Stimulated activated CD8-positive, alpha-beta memory T cell treated with anti-CD3 and anti-CD28 coated beads, Interleukin-15, amount 100 ng/mL, for 4 hours (primary cell): ENCODE measurements around the gene CDK5RAP2.
A peak's percentile ranks its signal among the peaks of the same experiment; 100 is the strongest.
"Not testable (repeated sequence)": the region's sequence is repeated elsewhere in the genome, so short reads cannot be mapped to it uniquely, and the experiment has no call there.

ENCODE experiments used
- DNase-seq, 2 donors: peaks; one replicate each; pipeline ENCODE4 v3.0.0-alpha.2; 2020; ENCODE audit warnings: low read depth in 2 of 2

Gene CDK5RAP2

DNA sequence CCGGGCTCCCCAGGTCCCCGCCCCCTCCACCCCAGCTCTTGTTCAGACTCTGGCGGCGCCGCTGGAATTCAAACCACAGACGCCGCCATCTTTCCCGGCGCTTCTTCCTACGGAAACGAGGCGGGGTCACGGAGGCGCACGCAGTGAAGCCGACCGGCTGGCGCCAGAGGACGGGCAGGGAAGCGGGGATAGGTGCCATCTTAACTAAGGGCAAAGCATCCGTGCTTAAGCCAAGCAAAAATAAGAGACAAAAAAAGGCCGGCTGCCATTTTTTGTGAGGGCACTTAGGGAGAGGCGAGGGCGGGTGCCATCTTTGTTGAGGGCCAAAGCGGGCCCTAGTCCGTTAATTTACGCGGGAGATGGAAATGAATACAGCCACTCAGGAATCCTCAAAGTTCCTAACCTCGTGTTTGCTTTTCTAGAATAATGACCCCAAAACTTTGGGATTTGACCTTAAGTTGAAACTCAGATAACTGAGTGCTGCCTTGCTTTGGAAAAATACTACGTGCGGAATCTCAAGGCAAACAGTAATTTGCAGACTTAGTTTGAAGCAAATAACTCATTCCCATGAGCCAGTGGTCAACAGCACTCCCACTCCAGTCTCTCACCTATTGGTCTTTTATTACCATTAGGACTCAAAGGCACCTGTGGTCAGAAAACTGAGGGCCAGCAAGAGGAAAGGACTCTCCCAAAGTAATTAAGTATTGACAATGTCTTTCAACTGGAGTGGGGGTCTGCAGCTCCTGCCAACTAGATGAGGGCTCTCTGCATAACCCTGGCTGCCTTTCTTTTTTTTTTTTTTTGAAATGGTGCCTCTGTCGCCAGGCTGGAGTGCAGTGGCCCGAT lies at the start of gene CDK5RAP2:
TSS of gene CDK5RAP2 (minus strand) at position 117 of the 846 bp plus-strand sequence. CDS start 189 bp downstream, outside the sequence.
- DNase-seq = peak; percentile 78 to 87

DNA sequence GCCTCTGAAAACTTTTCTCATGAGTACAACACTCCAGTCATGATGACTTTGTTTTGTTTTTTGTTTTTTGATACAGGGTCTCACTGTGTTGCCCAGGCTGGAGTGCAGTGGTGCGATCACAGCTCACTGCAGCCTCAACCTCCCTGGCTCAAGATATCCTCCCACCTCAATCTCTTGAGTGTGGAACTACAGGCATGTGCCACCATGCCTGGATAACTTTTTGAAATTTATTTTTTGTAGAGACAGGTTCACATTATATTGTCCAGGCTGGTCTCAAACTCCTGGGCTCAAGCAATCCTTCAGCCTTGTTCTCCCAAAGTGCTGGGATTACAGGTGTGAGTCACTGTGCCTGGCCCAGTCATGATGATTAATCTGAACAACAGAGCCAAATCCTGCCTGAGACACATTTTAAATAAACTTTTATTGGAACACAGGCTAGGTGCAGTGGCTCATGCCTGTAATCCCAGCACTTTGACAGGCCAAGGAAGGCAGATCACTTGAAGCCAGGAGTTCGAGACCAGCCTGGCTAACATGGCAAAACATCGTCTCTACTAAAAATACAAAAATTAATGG lies 49.0 kb upstream of the CDK5RAP2 start:
- DNase-seq = not testable (repeated sequence)

DNA sequence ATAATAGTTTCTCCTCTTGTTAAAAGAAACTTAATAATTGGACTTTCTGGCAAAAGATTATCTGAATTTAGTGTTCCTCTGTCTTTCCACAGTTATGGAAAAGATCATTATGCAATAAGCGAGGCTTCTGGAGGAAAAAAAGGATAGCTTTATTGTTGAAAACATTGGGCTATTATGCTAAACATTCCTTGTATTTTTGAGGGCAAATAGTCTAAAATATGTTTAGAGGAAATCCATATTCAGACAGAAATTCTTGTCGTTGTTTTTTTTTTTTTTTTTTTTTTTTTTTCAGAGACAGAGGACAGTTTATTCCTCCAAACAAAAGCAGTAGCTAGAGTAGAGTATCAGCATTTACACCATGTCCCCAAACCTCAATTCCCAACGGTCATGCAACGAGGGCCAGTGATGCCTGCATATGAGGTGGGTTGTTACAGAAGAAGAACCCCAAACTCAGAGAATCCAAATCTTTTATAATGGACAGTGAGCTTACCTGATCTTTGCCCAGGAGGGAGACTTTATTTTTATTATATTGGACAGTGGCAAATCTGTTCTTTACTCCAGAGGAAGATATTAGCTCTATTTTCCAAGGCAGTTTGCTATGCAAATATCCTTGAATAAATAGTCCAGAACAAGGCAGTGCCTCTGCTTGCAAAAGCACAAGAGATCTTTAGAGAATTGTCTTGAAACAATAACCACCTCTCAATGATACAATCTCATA lies 48.4 kb upstream of the CDK5RAP2 start:
- no peak for DNase-seq

DNA sequence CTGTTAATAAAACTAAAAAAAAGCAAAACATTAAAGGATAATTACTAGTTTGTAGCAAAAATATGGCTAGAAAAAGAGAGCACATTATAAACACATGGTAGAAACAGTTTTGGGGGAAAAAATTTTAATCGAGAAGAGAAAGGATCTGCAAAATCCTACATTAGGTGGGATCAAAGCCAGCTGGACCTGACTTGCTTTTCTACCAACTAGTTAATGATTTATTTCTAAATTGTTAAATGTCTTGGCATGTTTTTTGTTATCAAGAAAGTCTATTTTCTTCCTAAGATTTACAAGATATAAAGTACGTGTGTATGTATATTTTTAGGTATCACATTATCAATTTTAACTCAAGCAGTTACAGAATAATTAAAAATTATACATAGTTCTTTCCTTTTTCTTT lies 47.1 kb upstream of the CDK5RAP2 start:
- DNase-seq = no peak

DNA sequence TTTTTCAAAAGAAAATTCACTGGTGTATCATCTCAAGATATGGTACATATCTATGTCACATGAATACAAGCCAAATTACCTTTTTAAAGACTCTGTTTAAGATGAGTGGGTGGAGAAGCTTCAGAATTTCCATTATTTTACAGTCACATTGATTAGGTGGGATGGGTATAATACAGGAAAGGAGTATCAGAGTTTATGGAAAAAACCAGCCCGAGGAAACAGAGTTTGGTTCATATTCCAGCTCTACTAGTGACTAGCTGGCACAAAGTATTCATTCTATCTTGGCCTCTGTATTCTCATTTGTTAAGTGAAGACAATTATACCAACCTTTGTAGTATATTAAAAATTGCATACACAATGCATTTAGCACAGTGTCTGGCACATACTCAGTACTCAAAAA lies 46.5 kb upstream of the CDK5RAP2 start:
- no peak for DNase-seq

DNA sequence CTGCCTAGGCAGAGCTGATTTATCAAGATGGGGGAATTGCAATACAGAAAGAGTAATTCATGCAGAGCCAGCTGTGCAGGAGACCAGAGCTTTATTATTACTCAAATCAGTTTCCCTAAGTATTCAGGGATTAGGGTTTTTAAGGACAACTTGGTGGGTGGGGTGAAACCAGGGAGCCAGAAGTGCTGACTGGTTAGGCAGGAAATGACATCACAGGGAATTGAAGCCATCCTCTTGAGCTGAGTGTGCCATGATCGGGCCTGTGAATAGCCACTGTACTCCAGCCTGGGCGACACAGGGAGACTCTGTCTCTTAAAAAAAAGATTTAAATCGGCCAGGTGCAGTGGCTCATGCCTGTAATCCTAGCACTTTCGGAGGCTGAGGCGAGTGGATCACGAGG lies 45.3 kb upstream of the CDK5RAP2 start:
- DNase-seq = no peak

DNA sequence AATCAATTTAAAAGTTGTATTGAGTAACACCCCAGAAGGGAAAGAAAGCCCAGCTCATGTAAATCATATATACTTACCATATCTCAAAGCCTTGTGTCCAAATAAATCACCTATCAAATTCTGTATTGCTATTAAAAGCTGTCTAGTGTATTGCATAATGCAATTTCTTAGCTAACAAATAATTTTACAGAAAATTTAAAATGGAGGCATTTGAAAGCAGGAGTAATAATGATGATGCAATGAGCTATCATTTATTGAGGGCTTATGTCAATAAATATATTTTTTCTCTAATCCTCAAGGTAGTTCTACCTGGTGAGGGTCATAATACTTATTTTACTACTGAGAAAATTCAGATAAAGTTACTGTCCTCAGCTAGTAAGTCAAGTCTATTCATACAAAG lies 42.8 kb upstream of the CDK5RAP2 start:
- no peak for DNase-seq

DNA sequence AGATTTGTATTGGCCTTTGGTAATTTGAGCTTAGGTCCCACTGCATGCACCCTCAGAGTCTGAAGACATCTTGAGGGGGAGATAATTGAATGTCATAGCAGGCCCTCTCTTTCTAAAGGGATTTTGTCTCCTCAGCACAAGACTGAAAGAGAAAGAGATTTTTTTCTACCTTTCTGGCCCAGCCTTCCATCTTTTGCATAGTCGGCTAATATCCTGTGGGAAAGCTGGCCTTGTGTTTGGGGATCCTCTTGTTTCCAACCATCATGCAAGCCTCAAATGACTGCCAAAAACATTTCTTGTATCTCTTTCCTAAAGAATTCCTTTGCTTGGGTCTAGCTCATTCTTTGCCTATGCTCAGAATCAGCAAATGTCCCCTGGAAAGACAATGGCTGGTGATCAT lies 42.0 kb upstream of the CDK5RAP2 start:
- no peak for DNase-seq

DNA sequence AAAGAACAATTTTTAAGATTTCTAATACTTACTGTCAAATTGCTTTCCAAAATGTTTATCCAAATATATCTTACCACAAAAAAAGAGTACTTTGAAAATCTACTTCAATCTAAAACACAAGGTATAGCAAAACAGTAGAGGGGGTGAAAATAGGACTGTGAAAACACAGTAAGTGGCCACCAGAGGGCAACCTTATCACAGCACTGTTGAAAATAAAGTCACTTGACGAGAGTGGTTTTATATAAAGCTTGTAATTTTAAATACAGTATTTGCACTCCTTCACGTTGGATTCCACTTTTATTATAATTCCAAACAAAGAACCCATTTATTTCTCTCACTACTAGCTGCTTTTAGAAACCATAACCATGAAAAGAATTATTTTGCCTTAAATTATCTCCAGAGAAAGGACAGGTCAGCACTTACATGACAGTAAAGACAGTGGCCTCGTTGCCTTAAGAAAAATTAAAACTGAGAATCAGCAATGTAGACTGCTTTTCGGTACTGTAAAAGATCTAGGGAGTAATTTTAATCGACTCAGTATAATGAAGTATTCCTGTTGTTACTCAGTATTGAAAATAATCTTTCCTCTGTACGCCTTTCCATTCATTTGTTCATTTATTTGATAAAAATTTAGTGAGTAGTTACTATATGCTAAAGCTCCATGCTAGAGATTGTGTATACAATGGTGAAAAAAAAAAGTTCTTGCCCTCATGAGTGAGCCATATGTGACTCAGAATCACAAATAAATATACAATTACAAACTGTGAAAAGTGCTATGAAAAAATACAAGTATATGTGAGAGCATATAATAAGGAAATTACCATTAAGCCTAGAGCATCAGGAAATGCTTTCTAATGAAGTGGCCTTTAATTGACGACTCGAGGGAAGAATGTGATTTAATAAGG lies 40.0 kb upstream of the CDK5RAP2 start:
- DNase-seq = peak; percentile 6 to 27

DNA sequence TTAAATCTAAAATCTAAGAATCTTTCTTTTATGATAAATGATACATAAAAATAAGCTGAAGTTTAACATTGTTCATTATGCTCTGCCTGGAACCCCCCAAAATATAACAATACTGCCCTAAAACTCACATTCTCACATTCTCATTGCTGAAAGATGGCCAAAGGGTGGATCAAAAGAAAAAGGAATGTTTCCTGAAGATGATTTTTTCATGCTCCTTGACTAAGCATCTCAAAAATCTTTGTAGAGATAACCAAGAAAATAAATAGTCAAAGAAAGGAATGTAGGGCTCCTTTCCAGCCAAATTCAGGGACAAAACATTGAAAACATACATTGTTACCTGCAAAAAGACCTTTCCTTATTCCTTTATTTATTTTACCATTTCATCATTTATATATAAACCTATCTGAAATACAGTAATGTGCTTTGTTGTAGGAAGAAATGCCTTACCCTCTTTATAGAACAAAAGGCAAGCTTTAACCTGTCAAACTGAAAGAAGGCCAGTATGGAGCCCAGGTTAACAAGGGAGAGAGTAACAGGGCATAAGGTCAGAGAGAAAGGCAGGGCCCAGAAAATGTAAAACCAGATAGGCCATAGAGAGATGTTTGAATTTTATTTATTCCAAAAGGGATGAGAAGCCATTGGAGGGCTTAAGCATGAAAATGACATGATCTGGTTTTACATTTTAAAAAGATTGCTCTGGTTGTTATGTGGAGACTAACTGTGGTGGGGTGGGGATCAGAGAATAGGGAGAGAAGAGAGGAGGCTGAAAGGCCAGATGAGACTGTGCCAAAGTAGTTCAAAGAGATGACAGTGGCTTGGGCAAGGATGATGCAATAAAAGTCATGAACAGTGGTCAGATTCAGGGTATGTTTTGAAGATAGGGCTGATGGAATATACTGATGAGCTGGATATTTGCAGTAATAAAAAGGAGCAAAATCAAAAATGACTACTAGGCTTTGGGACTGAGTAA lies 37.3 kb upstream of the CDK5RAP2 start:
- DNase-seq = no peak

DNA sequence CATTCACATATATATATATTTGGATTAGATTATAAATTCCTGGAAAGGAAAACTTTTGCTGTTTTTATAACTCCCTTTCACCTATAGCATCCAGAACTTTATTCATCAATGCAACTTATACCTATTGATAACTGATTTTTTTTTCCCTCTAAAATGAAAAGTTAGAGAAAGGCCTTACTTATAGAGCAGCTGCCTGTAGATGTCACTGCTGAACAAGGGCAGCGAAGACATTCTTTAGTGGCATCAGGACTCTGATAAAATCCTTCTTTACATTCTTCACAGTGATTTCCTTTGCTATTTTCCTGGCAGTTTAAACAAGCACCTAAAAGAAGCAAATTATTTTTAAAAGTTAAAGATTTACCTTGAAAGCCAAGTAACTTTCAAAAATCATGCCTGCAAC lies 32.3 kb upstream of the CDK5RAP2 start:
- no peak for DNase-seq

DNA sequence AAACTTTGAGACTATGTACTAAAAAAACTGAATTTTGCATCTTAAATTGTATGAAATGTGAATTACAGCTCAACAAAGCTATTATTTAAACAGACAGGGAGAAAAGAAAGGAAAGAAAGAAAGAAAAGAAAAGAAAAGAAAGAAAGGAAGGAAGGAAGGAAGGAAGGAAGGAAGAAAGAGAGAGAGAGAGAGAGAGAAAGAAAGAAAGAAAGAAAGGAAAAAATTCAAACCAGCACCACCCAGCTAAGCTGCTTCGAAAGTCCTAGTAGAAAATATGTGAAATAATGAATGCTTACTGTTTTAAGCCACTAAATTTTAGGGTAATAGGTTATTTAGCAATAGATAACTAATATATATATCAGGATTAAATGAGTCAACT lies 31.7 kb upstream of the CDK5RAP2 start:
- no peak for DNase-seq

DNA sequence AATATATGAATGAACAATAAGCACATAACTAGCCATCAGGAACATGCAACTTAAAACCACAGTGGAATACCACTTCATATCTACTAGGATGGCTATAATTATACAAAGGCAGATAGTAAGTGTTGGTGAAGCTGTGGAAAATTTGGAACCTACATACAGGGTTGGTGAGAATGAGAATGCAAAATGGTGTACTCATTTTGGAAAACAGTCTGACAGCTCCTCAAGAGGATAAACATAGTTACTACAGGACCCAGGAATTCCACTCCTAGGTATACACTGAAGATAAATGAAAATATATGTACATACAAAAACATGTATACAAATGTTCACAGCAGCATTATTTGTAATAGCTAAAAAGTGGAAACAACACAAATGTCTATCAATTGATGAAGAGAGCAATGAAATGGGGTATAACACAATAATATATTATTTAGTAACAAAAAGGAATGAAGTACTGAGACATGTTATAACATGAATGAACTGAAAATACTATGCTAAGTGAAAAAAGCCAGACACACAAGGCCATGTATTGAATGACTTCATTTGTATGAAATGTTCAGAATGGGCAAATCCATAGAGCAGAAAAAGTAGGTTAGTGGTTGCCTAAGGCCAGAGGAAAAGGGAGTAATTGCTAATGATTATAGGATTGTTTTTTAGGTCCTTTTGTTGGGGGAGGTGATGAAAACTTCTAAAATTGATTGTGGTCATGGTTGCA lies 31.2 kb upstream of the CDK5RAP2 start:
- DNase-seq = no peak

DNA sequence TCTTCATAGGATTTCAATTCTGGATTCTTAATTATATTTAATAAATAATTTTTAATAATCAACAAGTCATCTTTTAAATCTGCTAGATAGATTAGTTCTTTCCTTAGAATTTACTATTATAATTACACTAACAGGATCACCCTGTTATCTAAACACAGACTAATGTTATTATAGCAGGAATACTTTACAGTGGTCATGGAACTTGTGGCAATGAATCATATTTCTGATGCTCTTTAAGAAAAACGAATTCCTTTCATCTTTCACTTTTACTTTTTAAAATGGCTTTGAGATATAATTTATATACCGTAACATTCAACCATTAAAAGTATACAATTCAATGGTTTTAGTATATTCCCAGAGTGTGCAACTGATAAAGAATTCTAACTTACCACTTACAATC lies 29.7 kb upstream of the CDK5RAP2 start:
- DNase-seq = no peak

DNA sequence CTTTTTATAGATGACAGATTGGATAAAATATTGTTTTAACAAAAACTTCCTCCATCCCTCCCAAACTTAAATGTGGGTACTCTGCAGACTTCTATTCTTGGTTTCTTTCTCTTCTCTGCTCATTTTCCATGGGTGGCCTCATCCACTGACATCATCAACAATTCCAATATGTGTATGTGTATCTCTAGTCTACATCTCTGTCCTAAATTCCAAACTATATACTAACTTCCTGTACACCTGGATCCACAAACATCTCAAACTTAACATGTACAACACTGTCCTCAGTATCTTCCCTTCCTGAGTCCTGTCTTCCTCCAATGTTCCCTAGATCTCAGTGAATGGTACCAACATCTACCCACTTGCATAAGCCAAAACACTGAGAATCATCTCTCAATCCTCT lies 28.5 kb upstream of the CDK5RAP2 start:
- no peak for DNase-seq

DNA sequence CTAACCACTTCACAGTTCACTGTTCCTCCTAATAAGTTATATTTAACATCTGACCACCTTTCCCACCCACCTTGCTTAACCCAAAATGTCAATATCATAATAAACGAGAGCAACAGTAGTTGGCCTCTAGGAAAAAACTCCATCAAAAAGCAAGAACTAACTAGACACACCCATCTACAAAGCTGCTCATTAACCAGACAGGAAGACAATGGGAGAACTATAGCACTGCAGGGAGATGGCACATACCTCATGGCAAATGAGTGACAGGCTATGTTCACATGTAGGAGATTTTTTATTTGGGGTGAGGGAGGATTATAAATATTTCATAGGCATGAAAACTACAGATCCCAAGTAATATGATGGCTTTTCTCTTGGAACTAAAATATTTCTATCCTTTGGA lies 23.6 kb upstream of the CDK5RAP2 start:
- DNase-seq = no peak

DNA sequence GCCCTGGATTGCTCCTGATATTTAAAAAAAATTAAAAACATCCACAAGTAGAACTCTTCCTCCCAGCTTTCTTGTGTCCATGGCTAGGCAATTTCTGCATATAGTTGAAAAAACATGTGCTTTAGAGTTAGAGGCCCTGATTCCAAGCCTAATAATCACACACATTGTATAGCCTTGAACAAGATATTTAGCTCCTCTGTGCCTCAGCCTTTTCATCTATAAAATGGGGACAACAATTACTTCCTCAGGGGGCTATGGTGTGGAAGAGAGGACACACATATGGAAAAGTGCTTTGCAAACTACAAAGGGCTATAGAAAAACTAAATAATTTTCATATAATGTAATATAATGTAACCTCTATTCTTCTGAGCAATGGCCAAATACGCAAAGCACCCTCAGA lies 23.0 kb upstream of the CDK5RAP2 start:
- DNase-seq = no peak

DNA sequence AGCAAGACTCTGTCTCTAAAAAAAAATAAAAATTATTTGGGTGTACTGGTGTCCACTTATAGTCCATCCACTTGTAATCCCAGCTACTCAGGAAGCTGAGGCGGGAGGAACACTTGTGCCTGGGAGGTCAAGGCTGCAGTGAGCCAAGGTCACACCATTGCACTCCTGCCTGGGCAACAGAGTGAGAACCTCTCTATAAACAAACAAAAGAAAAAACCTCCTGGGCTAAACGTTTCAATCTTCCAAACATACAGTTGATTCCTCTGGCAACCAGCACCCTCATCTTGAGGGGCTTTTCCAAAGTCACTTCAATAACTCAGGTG lies 13.9 kb upstream of the CDK5RAP2 start:
- DNase-seq = no peak

DNA sequence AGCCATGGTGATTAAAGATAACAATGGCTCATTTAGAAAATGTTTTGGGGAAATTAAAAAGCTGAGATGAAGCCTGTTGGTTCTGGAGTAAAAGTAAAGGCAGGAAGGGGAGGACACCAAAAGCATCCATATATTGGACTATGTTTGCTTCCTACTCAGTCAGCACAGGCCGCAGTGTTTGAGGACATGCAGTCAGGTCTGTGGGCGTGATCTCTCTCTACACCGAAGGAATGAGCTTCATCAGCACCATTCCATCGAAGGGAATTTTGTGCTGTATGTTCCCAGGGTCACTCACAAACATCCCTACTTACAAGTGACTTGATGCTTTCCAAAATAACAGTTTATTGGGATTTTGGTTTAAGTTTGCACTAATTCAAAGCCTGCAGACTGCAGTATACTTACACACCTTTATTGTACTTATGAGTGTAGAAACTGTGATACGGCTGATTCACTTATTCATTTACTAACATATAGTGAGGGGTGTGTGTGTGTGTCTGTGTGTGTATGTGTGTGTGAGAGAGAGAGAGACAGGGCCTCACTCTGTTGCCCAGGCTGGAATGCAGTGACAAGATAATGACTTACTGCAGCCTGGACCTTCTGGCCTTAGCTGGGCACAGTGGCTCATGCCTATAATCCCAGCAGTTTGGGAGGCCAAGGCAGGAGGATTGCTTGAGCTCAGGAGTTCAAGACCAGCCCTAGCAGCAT lies 13.4 kb upstream of the CDK5RAP2 start:
- DNase-seq = no peak

DNA sequence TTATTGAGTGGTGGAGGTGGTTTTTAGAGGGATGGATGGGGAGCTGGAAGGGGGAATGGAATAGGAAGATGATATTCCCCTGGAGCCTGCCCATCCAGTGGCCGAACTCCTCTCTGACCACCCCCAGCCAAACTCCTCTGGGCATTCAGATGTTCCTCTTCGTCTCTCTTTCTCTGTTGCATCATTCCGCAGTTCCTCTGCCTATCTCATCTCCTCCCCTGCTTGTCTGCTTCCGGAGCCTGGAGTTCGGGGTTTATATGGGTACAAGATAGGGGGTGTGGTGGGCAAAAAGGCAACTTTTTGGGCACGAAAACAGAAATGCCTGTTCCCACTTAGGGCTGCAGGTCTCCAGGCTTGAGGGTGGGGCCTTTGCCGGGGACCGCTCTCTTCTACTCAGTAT lies 12.2 kb upstream of the CDK5RAP2 start:
- DNase-seq = no peak
